ENCODE results near the gene KCTD13.

KCTD13 gene

DNA sequence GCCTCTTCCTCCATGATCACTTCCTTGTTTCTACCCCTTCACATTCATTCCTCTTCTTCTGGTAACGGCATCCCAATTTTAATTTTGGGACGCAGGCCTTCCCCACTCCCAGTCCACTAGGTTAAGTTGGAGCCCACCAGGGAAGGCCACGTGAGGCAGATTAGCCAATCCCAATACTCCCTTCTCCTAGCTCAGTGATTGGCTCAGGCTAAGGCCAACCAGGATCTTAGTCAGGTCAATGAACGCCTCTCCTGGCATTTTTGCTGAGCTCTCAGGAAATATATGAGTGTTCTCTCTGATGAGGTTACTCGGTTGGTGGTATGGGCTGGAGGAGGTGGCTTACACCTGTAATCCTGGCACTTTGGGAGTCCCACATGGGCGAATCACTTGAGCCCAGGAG, 42.0 kb downstream of the KCTD13 start:
- Histone ChIP-seq H3K4me3 (ENCODE audit: low read depth, low read length) (no peak overlapping the region), H3K4me1 (no peaks in the 10 kb centered on the region), H3K27me3 (ENCODE audit: control insufficient read depth, insufficient read depth, low read length) (no peaks in the 10 kb centered on the region), H3K27ac (no peak overlapping the region), H3K9me3 (ENCODE audit: control insufficient read depth, low read length) (no peaks in the 10 kb centered on the region), H3K9ac (no peak overlapping the region), H3K79me2 (no peaks in the 10 kb centered on the region), H3K4me2 (ENCODE audit: low read length) (no peak overlapping the region), H3K36me3 (ENCODE audit: control insufficient read depth, insufficient read depth, low read length) (no peaks in the 10 kb centered on the region), H2AFZ (no peak overlapping the region)
- TF ChIP-seq CTCF (IDR thresholded peaks at IDR 0.05): no peak

GRCh38 chr16:29881050-29881449, 45.0 kb downstream of the KCTD13 start:
- H3K27ac ChIP-seq: no peak overlapping the region
- TF ChIP-seq CTCF (IDR thresholded peaks at IDR 0.05): no peak
- no peak overlapping the region for H3K9ac ChIP-seq
- no peaks in the 10 kb centered on the region for H3K4me1 ChIP-seq
- H3K9me3 ChIP-seq (ENCODE audit: control insufficient read depth, low read length): no peaks in the 10 kb centered on the region
- no peak overlapping the region for H3K4me3 ChIP-seq (ENCODE audit: low read depth, low read length)
- no peaks in the 10 kb centered on the region for H3K36me3 ChIP-seq (ENCODE audit: control insufficient read depth, insufficient read depth, low read length)
- H3K79me2 ChIP-seq: no peaks in the 10 kb centered on the region
- H3K27me3 ChIP-seq (ENCODE audit: control insufficient read depth, insufficient read depth, low read length): no peaks in the 10 kb centered on the region
- H3K4me2 ChIP-seq (ENCODE audit: low read length): no peak overlapping the region
- no peak overlapping the region for H2AFZ ChIP-seq

DNA sequence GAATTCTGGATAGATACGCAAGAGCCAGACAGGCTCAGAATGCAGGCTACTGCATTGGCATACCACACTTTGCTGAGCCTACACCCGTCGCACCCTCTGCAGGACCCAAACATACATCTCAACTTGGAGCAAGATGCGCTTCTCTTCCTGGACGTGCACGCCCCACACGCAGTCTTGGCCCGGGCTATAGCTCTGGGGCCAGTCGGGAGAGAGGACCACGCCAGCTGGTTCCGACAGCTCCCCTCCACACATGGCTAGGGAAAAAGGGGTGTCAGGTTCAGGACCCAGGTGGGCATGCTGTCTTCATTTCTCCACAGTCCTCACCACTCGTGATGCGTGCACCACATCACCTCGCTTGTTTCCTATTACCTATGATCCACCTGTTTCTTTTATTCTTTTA, 47.9 kb downstream of the KCTD13 start:
- H3K27ac ChIP-seq: no peak overlapping the region
- no peaks in the 10 kb centered on the region for H3K9me3 ChIP-seq (ENCODE audit: control insufficient read depth, low read length)
- H3K36me3 ChIP-seq (ENCODE audit: control insufficient read depth, insufficient read depth, low read length): no peaks in the 10 kb centered on the region
- no peaks in the 10 kb centered on the region for H3K4me1 ChIP-seq
- no peak overlapping the region for H3K9ac ChIP-seq
- no peaks in the 10 kb centered on the region for H3K27me3 ChIP-seq (ENCODE audit: control insufficient read depth, insufficient read depth, low read length)
- no peak overlapping the region for H3K4me3 ChIP-seq (ENCODE audit: low read depth, low read length)
- no peaks in the 10 kb centered on the region for H3K79me2 ChIP-seq
- TF ChIP-seq CTCF (IDR thresholded peaks at IDR 0.05): no peak
- H3K4me2 ChIP-seq (ENCODE audit: low read length): no peak overlapping the region
- no peak overlapping the region for H2AFZ ChIP-seq

DNA sequence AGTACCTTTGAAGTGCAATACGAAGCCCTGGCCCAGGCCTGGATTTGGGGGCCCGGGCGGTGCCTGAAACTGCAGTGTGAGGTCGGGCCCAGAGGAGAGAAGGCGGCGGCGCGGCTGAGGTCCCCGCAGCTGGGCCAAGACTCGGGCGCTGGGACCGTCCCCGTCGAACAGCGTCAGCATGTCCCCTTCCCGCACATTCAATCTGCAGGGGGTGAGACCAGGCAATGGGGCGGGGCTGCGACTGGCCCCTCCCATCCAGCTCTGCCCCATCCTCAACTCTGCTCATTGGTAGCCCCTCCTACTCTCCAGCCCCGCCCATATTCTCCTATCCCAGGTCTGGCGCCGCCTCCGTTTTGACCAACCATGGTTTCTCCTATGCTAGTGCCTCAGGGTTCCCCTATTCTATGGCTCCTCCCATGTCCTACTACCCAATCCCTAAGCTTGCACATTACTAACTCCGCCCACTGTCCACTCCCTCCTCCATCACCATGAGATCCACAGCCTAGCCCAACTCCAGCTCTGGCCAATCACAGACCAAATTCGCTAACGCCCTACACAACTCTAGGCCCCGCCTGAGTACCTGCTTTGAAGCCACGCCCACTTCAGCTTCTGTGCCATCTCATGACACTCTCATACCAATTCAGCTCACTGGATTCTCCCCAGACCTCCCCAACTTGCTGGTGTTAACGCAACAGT, 48.6 kb downstream of the KCTD13 start:
- Histone ChIP-seq H3K36me3 (ENCODE audit: control insufficient read depth, insufficient read depth, low read length) (no peaks in the 10 kb centered on the region), H3K9ac (no peak overlapping the region), H2AFZ (no peak overlapping the region), H3K27me3 (ENCODE audit: control insufficient read depth, insufficient read depth, low read length) (no peaks in the 10 kb centered on the region), H3K4me1 (no peaks in the 10 kb centered on the region), H3K4me2 (ENCODE audit: low read length) (no peak overlapping the region), H3K9me3 (ENCODE audit: control insufficient read depth, low read length) (no peaks in the 10 kb centered on the region), H3K27ac (no peak overlapping the region), H3K79me2 (no peaks in the 10 kb centered on the region), H3K4me3 (ENCODE audit: low read depth, low read length) (no peak overlapping the region)
- no peak for TF ChIP-seq CTCF (IDR thresholded peaks at IDR 0.05)

GRCh38 chr16:29876594-29877249, 49.3 kb downstream of the KCTD13 start:
- no peak for TF ChIP-seq CTCF (IDR thresholded peaks at IDR 0.05)
- H3K9ac ChIP-seq: no peak overlapping the region
- no peaks in the 10 kb centered on the region for H3K4me1 ChIP-seq
- no peak overlapping the region for H3K27ac ChIP-seq
- no peaks in the 10 kb centered on the region for H3K79me2 ChIP-seq
- H3K27me3 ChIP-seq (ENCODE audit: control insufficient read depth, insufficient read depth, low read length): no peaks in the 10 kb centered on the region
- H3K36me3 ChIP-seq (ENCODE audit: control insufficient read depth, insufficient read depth, low read length): no peaks in the 10 kb centered on the region
- no peak overlapping the region for H3K4me3 ChIP-seq (ENCODE audit: low read depth, low read length)
- no peak overlapping the region for H2AFZ ChIP-seq
- no peaks in the 10 kb centered on the region for H3K9me3 ChIP-seq (ENCODE audit: control insufficient read depth, low read length)
- no peak overlapping the region for H3K4me2 ChIP-seq (ENCODE audit: low read length)
